H9 (cell line): Measurements from ENCODE around the gene DNAJA4. TPM values are rescaled to one million over a fixed set of nuclear protein-coding genes. Genes with fewer than 3 reads are reported as not detected.
"Not testable (repeated sequence)": the region's sequence is repeated elsewhere in the genome, so short reads cannot be mapped to it uniquely, and the experiment has no call there.

Experiments
- DNase-seq: peaks from one replicate; pipeline ENCODE4 v3.0.0-alpha.2; 2017
- H2AFZ ChIP-seq: one replicate; pipeline ENCODE4 v1.6.1; 2013; ENCODE audit warnings: mild to moderate bottlenecking, low read length, control low read depth, moderate library complexity
- H2AK5ac ChIP-seq: 2 replicates; pipeline ENCODE4 v1.6.1; 2013; ENCODE audit warnings: low read length, control low read depth, mixed read lengths; ENCODE audit not compliant: insufficient read length
- H2BK120ac ChIP-seq: one replicate; pipeline ENCODE4 v1.6.1; 2013; ENCODE audit warnings: low read depth, mild to moderate bottlenecking, low read length, control low read depth, inconsistent platforms; ENCODE audit not compliant: poor library complexity, severe bottlenecking
- H2BK12ac ChIP-seq: 2 replicates; pipeline ENCODE4 v1.6.1; 2013; ENCODE audit warnings: low read length, control low read depth, mixed read lengths, low read depth; ENCODE audit not compliant: insufficient read length
- H2BK15ac ChIP-seq: 2 replicates; pipeline ENCODE4 v1.6.1; 2013; ENCODE audit warnings: low read depth, low read length, control low read depth
- H2BK20ac ChIP-seq: one replicate; pipeline ENCODE4 v1.6.1; 2013; ENCODE audit warnings: low read depth, mild to moderate bottlenecking, low read length, control low read depth, inconsistent platforms; ENCODE audit not compliant: poor library complexity, severe bottlenecking
- H2BK5ac ChIP-seq: 2 replicates; pipeline ENCODE4 v1.6.1; 2013; ENCODE audit warnings: low read length, control low read depth, mixed read lengths; ENCODE audit not compliant: insufficient read length
- H3K14ac ChIP-seq: 2 replicates; pipeline ENCODE4 v1.6.1; 2013; ENCODE audit warnings: low read length, control low read depth; ENCODE audit not compliant: insufficient read depth
- H3K18ac ChIP-seq: 2 replicates; pipeline ENCODE4 v1.6.1; 2013; ENCODE audit warnings: low read depth, mild to moderate bottlenecking, mixed read lengths, low read length, control low read depth; ENCODE audit not compliant: insufficient read length
- H3K23ac ChIP-seq: 2 replicates; pipeline ENCODE4 v1.6.1; 2013; ENCODE audit warnings: low read length, control low read depth, mixed read lengths, low read depth; ENCODE audit not compliant: insufficient read length
- H3K23me2 ChIP-seq: 2 replicates; pipeline ENCODE4 v1.6.1; 2013; ENCODE audit warnings: low read depth, mild to moderate bottlenecking, mixed read lengths, low read length, control low read depth; ENCODE audit not compliant: insufficient read length, poor library complexity, severe bottlenecking
- H3K27ac ChIP-seq: 2 replicates; pipeline ENCODE4 v1.5.1; 2013; ENCODE audit warnings: low read length, control low read depth, mixed read lengths, low read depth; ENCODE audit not compliant: insufficient read length
- H3K27me3 ChIP-seq: 2 replicates; pipeline ENCODE4 v1.6.1; 2013; ENCODE audit warnings: low read length, control low read depth, inconsistent platforms; ENCODE audit not compliant: insufficient read depth
- H3K4ac ChIP-seq: 2 replicates; pipeline ENCODE4 v1.6.1; 2013; ENCODE audit warnings: low read depth, mild to moderate bottlenecking, control low read depth, inconsistent platforms, low read length, moderate library complexity
- H3K4me1 ChIP-seq: 2 replicates; pipeline ENCODE4 v1.6.1; 2013; ENCODE audit warnings: low read length, control low read depth, inconsistent platforms; ENCODE audit not compliant: insufficient read depth
- H3K4me2 ChIP-seq: 2 replicates; pipeline ENCODE4 v1.6.1; 2013; ENCODE audit warnings: low read length, control low read depth, mixed read lengths; ENCODE audit not compliant: insufficient read length, insufficient read depth
- H3K56ac ChIP-seq: 2 replicates; pipeline ENCODE4 v1.6.1; 2013; ENCODE audit warnings: low read depth, mild to moderate bottlenecking, mixed read lengths, low read length, control low read depth; ENCODE audit not compliant: insufficient read length
- H3K79me1 ChIP-seq: 2 replicates; pipeline ENCODE4 v1.6.1; 2013; ENCODE audit warnings: low read depth, mild to moderate bottlenecking, moderate library complexity, low read length, control low read depth, inconsistent platforms; ENCODE audit not compliant: insufficient read depth, poor library complexity, severe bottlenecking
- H3K79me2 ChIP-seq: 2 replicates; pipeline ENCODE4 v1.6.1; 2013; ENCODE audit warnings: low read length, control low read depth, inconsistent platforms; ENCODE audit not compliant: insufficient read depth
- H3K9ac ChIP-seq: 2 replicates; pipeline ENCODE4 v1.6.1; 2013; ENCODE audit warnings: low read length, control low read depth, mixed read lengths; ENCODE audit not compliant: insufficient read length; ENCODE audit errors: extremely low read depth
- H3K9me3 ChIP-seq: one replicate; pipeline ENCODE4 v1.6.1; 2013; ENCODE audit warnings: low read depth, low read length, inconsistent platforms; ENCODE audit not compliant: control insufficient read depth
- H3T11ph ChIP-seq: one replicate; pipeline ENCODE4 v1.6.1; 2013; ENCODE audit warnings: mild to moderate bottlenecking, low read length, control low read depth, inconsistent platforms
- H4K20me1 ChIP-seq: one replicate; pipeline ENCODE4 v1.6.1; 2013; ENCODE audit not compliant: control insufficient read depth, insufficient read length, insufficient read depth
- H4K5ac ChIP-seq: 2 replicates; pipeline ENCODE4 v1.6.1; 2013; ENCODE audit warnings: low read depth, mild to moderate bottlenecking, mixed read lengths, low read length, control low read depth; ENCODE audit not compliant: insufficient read length
- H4K8ac ChIP-seq: replicated peaks from 2 replicates; pipeline ENCODE4 v1.6.1; 2013; ENCODE audit warnings: low read length, control low read depth, mixed read lengths, low read depth; ENCODE audit not compliant: insufficient read length
- H4K91ac ChIP-seq: 2 replicates; pipeline ENCODE4 v1.6.1; 2013; ENCODE audit warnings: low read depth, mild to moderate bottlenecking, moderate library complexity, mixed read lengths, low read length, control low read depth; ENCODE audit not compliant: insufficient read length
- H3K27ac Mint-ChIP-seq, 3 experiments: 2 replicates in 2 of 3; 3 replicates in 1 of 3; pipeline ENCODE4 v1.8.0; 2020 to 2021; ENCODE audit warnings: mixed read lengths in 3 of 3, mild to moderate bottlenecking in 1 of 3, moderate library complexity in 1 of 3
- H3K27me3 Mint-ChIP-seq: 2 replicates; pipeline ENCODE4 v1.8.0; 2021; ENCODE audit warnings: low read depth, mild to moderate bottlenecking, moderate library complexity, mixed read lengths
- H3K36me3 Mint-ChIP-seq, 3 experiments: 2 replicates in 2 of 3; 3 replicates in 1 of 3; pipeline ENCODE4 v1.8.0; 2020 to 2021; ENCODE audit warnings: low read depth in 3 of 3, mixed read lengths in 3 of 3; ENCODE audit not compliant: insufficient read depth in 1 of 3
- H3K4me1 Mint-ChIP-seq, 2 experiments: 2 replicates each; pipeline ENCODE4 v1.8.0; 2020; ENCODE audit warnings: mixed read lengths in 2 of 2
- H3K4me3 Mint-ChIP-seq, 2 experiments: 2 replicates in 1 of 2; 3 replicates in 1 of 2; pipeline ENCODE4 v1.8.0; 2020 to 2021; ENCODE audit warnings: mild to moderate bottlenecking in 2 of 2, mixed read lengths in 2 of 2, moderate library complexity in 1 of 2
- H3K9me3 Mint-ChIP-seq, 2 experiments: 2 replicates in 1 of 2; 3 replicates in 1 of 2; pipeline ENCODE4 v1.8.0; 2020; ENCODE audit warnings: mild to moderate bottlenecking in 2 of 2, mixed read lengths in 2 of 2, moderate library complexity in 1 of 2
- CTCF ChIP-seq: fragments of 200-600 bp; sonication (generic); conservative IDR thresholded peaks from 3 replicates; pipeline ENCODE4 v1.8.0; 2021; ENCODE audit warnings: antibody characterized with exemption, mild to moderate bottlenecking
- WGBS: extraction: QIAGEN DNeasy Blood & Tissue Kit; methylation state at CpG from one replicate; pipeline ENCODE4 v1.1.7; 2013; ENCODE audit warnings: missing lambda C conversion rate, low lambda C conversion rate, mixed read lengths; ENCODE audit not compliant: insufficient read length; ENCODE audit errors: extremely low coverage; 5-methylcytosine and 5-hydroxymethylcytosine counted together
- total RNA-seq: library from RNA; stranded (reverse); gene quantifications from 2 replicates; pipeline ENCODE4 v1.2.1, GENCODE V29; 2021

The DNAJA4 gene
- total RNA-seq, 1 experiment from 2014 or later = 0.13 TPM

- no peak for TF ChIP-seq CTCF
- Histone ChIP-seq H3K79me2 (no peaks in the 10 kb centered on the region), H4K91ac (no peak overlapping the region), H2BK120ac (no peak overlapping the region), H3K9ac (no peak overlapping the region), H3T11ph (no peak overlapping the region), H3K79me1 (no peaks in the 10 kb centered on the region), H2AFZ (no peak overlapping the region), H3K4ac (no peak overlapping the region), H3K14ac (no peak overlapping the region), H2BK20ac (no peak overlapping the region), H3K18ac (no peak overlapping the region), H3K56ac (no peak overlapping the region), H2BK12ac (no peak overlapping the region), H4K20me1 (no peaks in the 10 kb centered on the region), H2BK15ac (no peak overlapping the region), H3K4me1 (no peaks in the 10 kb centered on the region), H3K23me2 (no peaks in the 10 kb centered on the region), H3K27me3 (no peaks in the 10 kb centered on the region), H2BK5ac (no peak overlapping the region), H3K23ac (no peak overlapping the region), H3K27ac (no peak overlapping the region), H3K4me2 (no peak overlapping the region), H4K5ac (no peak overlapping the region), H3K9me3 (no peaks in the 10 kb centered on the region), H2AK5ac (no peak overlapping the region), H4K8ac (no peak overlapping the region)
- no peak overlapping the region for H3K27ac Mint-ChIP-seq
- peaks cover 0 to 3% (median 0%) of the 10 kb centered on the region in 3 experiments; a peak in 3 of 7 replicates for H3K36me3 Mint-ChIP-seq
- peaks cover 8% of the 10 kb centered on the region for H3K27me3 Mint-ChIP-seq
- H3K9me3 Mint-ChIP-seq = peaks cover 0 to 6% of the 10 kb centered on the region in 2 experiments; a peak in 1 of 5 replicates
- WGBS = no CpG with 5 or more reads among the region's 7 CpGs
- H3K4me3 Mint-ChIP-seq = 0 out of 5 replicates have a peak overlapping the region, but pooled peaks of 1 of the 2 experiments have one; percentile 35
- H3K4me1 Mint-ChIP-seq = peaks cover 14 to 22% of the 10 kb centered on the region in 2 experiments
- no peak for DNase-seq
Observed at GRCh38 chr15:78244893-78245292, 19.5 kb upstream of the DNAJA4 start.

- H3K4me3 Mint-ChIP-seq = not testable (repeated sequence)
Observed at GRCh38 chr15:78245392-78245791, 19.0 kb upstream of the DNAJA4 start.

More at GRCh38 chr15:78245392-78245791, 19.0 kb upstream of the DNAJA4 start:
- H3K4me1 ChIP-seq, H2BK5ac ChIP-seq, H2BK20ac ChIP-seq, H4K20me1 ChIP-seq, H2BK15ac ChIP-seq, H4K91ac ChIP-seq, H3K14ac ChIP-seq, H2BK12ac ChIP-seq, H4K5ac ChIP-seq, H3K23me2 ChIP-seq, H3K9me3 Mint-ChIP-seq, H3K4ac ChIP-seq, H3K27me3 ChIP-seq, H3K56ac ChIP-seq, H3K18ac ChIP-seq, H3K27ac ChIP-seq, H3K9me3 ChIP-seq, H3K9ac ChIP-seq, DNase-seq, H3K4me2 ChIP-seq, H3K27me3 Mint-ChIP-seq, H3K79me1 ChIP-seq, H3K27ac Mint-ChIP-seq, H3T11ph ChIP-seq, H4K8ac ChIP-seq, H2BK120ac ChIP-seq, H2AK5ac ChIP-seq, H3K79me2 ChIP-seq, H3K36me3 Mint-ChIP-seq, H3K23ac ChIP-seq, H2AFZ ChIP-seq: not testable (repeated sequence)
- H3K4me1 Mint-ChIP-seq = peaks cover 14 to 22% of the 10 kb centered on the region in 2 experiments
- WGBS = no CpG with 5 or more reads among the region's 14 CpGs
